Mesenchymal stem cell (in vitro differentiated cells and primary cell): ENCODE results near the gene AAGAB.

Experiments
- DNase-seq: peaks from one replicate; pipeline ENCODE4 v3.0.0-alpha.2; 2013
- H2AFZ ChIP-seq: one replicate; pipeline ENCODE4 v1.6.1; 2013; ENCODE audit warnings: low read depth, mild to moderate bottlenecking, control low read depth, inconsistent platforms, low read length, moderate library complexity
- H2AK5ac ChIP-seq: 2 replicates; pipeline ENCODE4 v1.6.1; 2013; ENCODE audit warnings: low read length, moderate library complexity, mild to moderate bottlenecking, inconsistent platforms; ENCODE audit not compliant: severe bottlenecking
- H2BK120ac ChIP-seq: one replicate; pipeline ENCODE4 v1.6.1; 2013; ENCODE audit warnings: low read depth, mild to moderate bottlenecking, inconsistent platforms, low read length, moderate library complexity
- H2BK12ac ChIP-seq, 2 experiments: one replicate each; pipeline ENCODE4 v1.6.1; 2013; ENCODE audit warnings: inconsistent platforms in 2 of 2, low read length in 2 of 2, mild to moderate bottlenecking in 2 of 2, moderate library complexity in 2 of 2, control low read depth in 1 of 2
- H2BK15ac ChIP-seq: one replicate; pipeline ENCODE4 v1.6.1; 2013; ENCODE audit warnings: mild to moderate bottlenecking, low read depth, inconsistent platforms; ENCODE audit not compliant: poor library complexity, severe bottlenecking
- H2BK5ac ChIP-seq: 2 replicates; pipeline ENCODE4 v1.6.1; 2013; ENCODE audit warnings: low read depth, mild to moderate bottlenecking, low read length, control low read depth, inconsistent platforms; ENCODE audit not compliant: poor library complexity, severe bottlenecking
- H3K14ac ChIP-seq, 2 experiments: one replicate each; pipeline ENCODE4 v1.6.1; 2013; ENCODE audit warnings: inconsistent platforms in 2 of 2, low read length in 2 of 2, control low read depth in 1 of 2, mild to moderate bottlenecking in 1 of 2, moderate library complexity in 1 of 2
- H3K18ac ChIP-seq, 2 experiments: one replicate each; pipeline ENCODE4 v1.6.1; 2013; ENCODE audit warnings: inconsistent platforms in 2 of 2, low read length in 2 of 2, control low read depth in 1 of 2, low read depth in 1 of 2, mild to moderate bottlenecking in 1 of 2
- H3K23ac ChIP-seq, 2 experiments: one replicate each; pipeline ENCODE4 v1.6.1; 2013; ENCODE audit warnings: inconsistent platforms in 2 of 2, low read length in 2 of 2, mild to moderate bottlenecking in 2 of 2, moderate library complexity in 2 of 2, control low read depth in 1 of 2
- H3K27ac ChIP-seq: 2 replicates; pipeline ENCODE4 v1.5.1; 2013; ENCODE audit warnings: mild to moderate bottlenecking, moderate library complexity, low read length, control low read depth, inconsistent platforms; ENCODE audit not compliant: poor library complexity, severe bottlenecking
- H3K27me3 ChIP-seq, 2 experiments: 2 replicates each; pipeline versions ENCODE4 v1.6.1 to v1.7.0; 2013; ENCODE audit warnings: low read length in 2 of 2, mild to moderate bottlenecking in 2 of 2, moderate library complexity in 2 of 2, control low read depth in 1 of 2, inconsistent platforms in 1 of 2; ENCODE audit not compliant: control insufficient read depth in 1 of 2, insufficient read depth in 1 of 2
- H3K36me3 ChIP-seq, 2 experiments: 2 replicates each; pipeline versions ENCODE4 v1.6.1 to v1.7.0; 2013; ENCODE audit warnings: low read length in 2 of 2, control low read depth in 1 of 2, inconsistent platforms in 1 of 2, low read depth in 1 of 2, mild to moderate bottlenecking in 1 of 2; ENCODE audit not compliant: insufficient read depth in 2 of 2, control insufficient read depth in 1 of 2
- H3K4ac ChIP-seq, 2 experiments: one replicate each; pipeline ENCODE4 v1.6.1; 2013; ENCODE audit warnings: inconsistent platforms in 2 of 2, low read length in 2 of 2, mild to moderate bottlenecking in 2 of 2, moderate library complexity in 2 of 2, control low read depth in 1 of 2, low read depth in 1 of 2
- H3K4me1 ChIP-seq: 2 replicates; pipeline ENCODE4 v1.6.1; 2013; ENCODE audit warnings: low read depth, low read length, control low read depth; ENCODE audit not compliant: control insufficient read depth, insufficient read depth
- H3K4me2 ChIP-seq: 2 replicates; pipeline ENCODE4 v1.6.1; 2013; ENCODE audit warnings: low read length, mild to moderate bottlenecking, inconsistent platforms; ENCODE audit not compliant: poor library complexity, severe bottlenecking
- H3K4me3 ChIP-seq, 2 experiments: 2 replicates each; pipeline versions ENCODE4 v1.5.1 to v1.7.0; 2013; ENCODE audit warnings: low read length in 2 of 2, mild to moderate bottlenecking in 2 of 2, control low read depth in 1 of 2, low read depth in 1 of 2; ENCODE audit not compliant: insufficient read depth in 1 of 2
- H3K79me1 ChIP-seq: replicated peaks from 2 replicates; pipeline ENCODE4 v1.6.1; 2013; ENCODE audit warnings: mild to moderate bottlenecking, control low read depth, low read length, inconsistent platforms; ENCODE audit not compliant: poor library complexity, severe bottlenecking
- H3K9ac ChIP-seq: 2 replicates; pipeline ENCODE4 v1.7.0; 2013; ENCODE audit warnings: mild to moderate bottlenecking, low read length, moderate library complexity
- H3K9me3 ChIP-seq: 2 replicates; pipeline ENCODE4 v1.7.0; 2013; ENCODE audit warnings: mild to moderate bottlenecking, low read length; ENCODE audit not compliant: control insufficient read depth
- H4K8ac ChIP-seq: one replicate; pipeline ENCODE4 v1.6.1; 2013; ENCODE audit warnings: inconsistent platforms, mild to moderate bottlenecking, low read length, moderate library complexity
- H4K91ac ChIP-seq: one replicate; pipeline ENCODE4 v1.6.1; 2013; ENCODE audit warnings: mild to moderate bottlenecking, low read length, inconsistent platforms
- WGBS: methylation state at CpG from one replicate; pipeline ENCODE4 v1.1.7; 2013; ENCODE audit warnings: mixed read lengths; 5-methylcytosine and 5-hydroxymethylcytosine counted together

Gene AAGAB

GRCh38 chr15:67186226-67186649, 68.2 kb downstream of the AAGAB start:
- Histone ChIP-seq H3K4me2 (no peak overlapping the region), H4K8ac (no peak overlapping the region), H3K4me3 (no peak overlapping the region), H3K27ac (no peak overlapping the region), H3K4ac (no peak overlapping the region), H2BK12ac (no peak overlapping the region), H3K27me3 (no peaks in the 10 kb centered on the region), H2BK15ac (no peak overlapping the region), H2BK120ac (no peak overlapping the region), H3K14ac (no peak overlapping the region), H4K91ac (no peak overlapping the region), H2BK5ac (no peak overlapping the region), H2AK5ac (no peak overlapping the region), H3K79me1 (no peaks in the 10 kb centered on the region), H3K9ac (peak overlapping the region; percentile 41), H3K36me3 (peaks cover 62 to 75% of the 10 kb centered on the region in 2 experiments), H2AFZ (no peak overlapping the region), H3K18ac (no peak overlapping the region), H3K9me3 (no peaks in the 10 kb centered on the region), H3K4me1 (peaks cover 15% of the 10 kb centered on the region), H3K23ac (no peak overlapping the region)
- no peak for DNase-seq
- 93% methylated on average over 6 of the region's 6 CpGs for WGBS

GRCh38 chr15:67185621-67186225, 68.7 kb downstream of the AAGAB start:
- Histone ChIP-seq H3K14ac (no peak overlapping the region), H2BK120ac (no peak overlapping the region), H3K9me3 (no peaks in the 10 kb centered on the region), H4K8ac (no peak overlapping the region), H3K4me3 (no peak overlapping the region), H3K4me2 (no peak overlapping the region), H2BK5ac (no peak overlapping the region), H3K23ac (no peak overlapping the region), H2BK15ac (no peak overlapping the region), H3K36me3 (peaks cover 60 to 74% of the 10 kb centered on the region in 2 experiments), H2AFZ (no peak overlapping the region), H2BK12ac (peak overlapping the region in 1 of 2 experiments; percentile 80), H3K27me3 (no peaks in the 10 kb centered on the region), H2AK5ac (no peak overlapping the region), H3K9ac (peak overlapping the region; percentile 41), H3K79me1 (peaks cover 3% of the 10 kb centered on the region), H3K4ac (no peak overlapping the region), H3K18ac (peak overlapping the region in 1 of 2 experiments; percentile 13), H3K27ac (no peak overlapping the region), H4K91ac (no peak overlapping the region), H3K4me1 (peaks cover 15% of the 10 kb centered on the region)
- no peak for DNase-seq
- WGBS: 94% methylated on average over 9 of the region's 9 CpGs

GRCh38 chr15:67185051-67185450, 69.4 kb downstream of the AAGAB start:
- Histone ChIP-seq H3K14ac (no peak overlapping the region), H2AK5ac (no peak overlapping the region), H3K9me3 (no peaks in the 10 kb centered on the region), H4K91ac (no peak overlapping the region), H3K27ac (no peak overlapping the region), H2BK15ac (no peak overlapping the region), H3K23ac (no peak overlapping the region), H3K27me3 (no peaks in the 10 kb centered on the region), H3K4me1 (peaks cover 17% of the 10 kb centered on the region), H3K36me3 (peaks cover 55 to 74% of the 10 kb centered on the region in 2 experiments), H3K4me2 (no peak overlapping the region), H3K4ac (no peak overlapping the region), H3K18ac (peak overlapping the region in 1 of 2 experiments; percentile 38), H3K4me3 (no peak overlapping the region), H3K9ac (peak overlapping the region; percentile 41), H2BK12ac (no peak overlapping the region), H3K79me1 (peaks cover 4% of the 10 kb centered on the region), H2BK5ac (no peak overlapping the region), H2AFZ (no peak overlapping the region), H2BK120ac (no peak overlapping the region), H4K8ac (no peak overlapping the region)
- 96% methylated on average over 5 of the region's 6 CpGs for WGBS
- no peak for DNase-seq

- H2BK120ac ChIP-seq: no peak overlapping the region
- H3K18ac ChIP-seq: peak overlapping the region in 1 of 2 experiments; percentile 26
- H3K79me1 ChIP-seq: peaks cover 6% of the 10 kb centered on the region
- H2AK5ac ChIP-seq: no peak overlapping the region
- H3K9me3 ChIP-seq: no peaks in the 10 kb centered on the region
- H2BK12ac ChIP-seq: no peak overlapping the region
- peaks cover 55 to 77% of the 10 kb centered on the region in 2 experiments for H3K36me3 ChIP-seq
- 99% methylated on average over 17 of the region's 18 CpGs for WGBS
- H3K9ac ChIP-seq: peak overlapping the region; percentile 61
- H2BK15ac ChIP-seq: no peak overlapping the region
- H3K4me3 ChIP-seq: no peak overlapping the region
- no peak for DNase-seq
- no peak overlapping the region for H3K14ac ChIP-seq
- no peak overlapping the region for H4K91ac ChIP-seq
- H3K27ac ChIP-seq: no peak overlapping the region
- H3K4me2 ChIP-seq: no peak overlapping the region
- no peak overlapping the region for H2BK5ac ChIP-seq
- no peak overlapping the region for H3K4ac ChIP-seq
- no peak overlapping the region for H2AFZ ChIP-seq
- no peak overlapping the region for H4K8ac ChIP-seq
- no peak overlapping the region for H3K23ac ChIP-seq
- peaks cover 18% of the 10 kb centered on the region for H3K4me1 ChIP-seq
- no peaks in the 10 kb centered on the region for H3K27me3 ChIP-seq
Observed at GRCh38 chr15:67184208-67184925, 70.1 kb downstream of the AAGAB start.
